Omental fat pad (tissue), 4 donors: Measurements from ENCODE around the gene MPZL1. TPM values are rescaled to one million over a fixed set of nuclear protein-coding genes. Genes with fewer than 3 reads are reported as not detected.

Experiments
- ATAC-seq: fragments of 150-250 bp; one replicate; pipeline ENCODE4 v1.9.1; 2016; ENCODE audit warnings: mild to moderate bottlenecking, moderate library complexity; ENCODE audit not compliant: low FRiP score
- DNase-seq: peaks from one replicate; pipeline ENCODE4 v3.0.0-alpha.2; 2019; ENCODE audit warnings: low spot score
- CTCF ChIP-seq, 3 donors: fragments of 450-650 bp; IDR thresholded peaks; one replicate each; pipeline ENCODE4 v1.5.1; 2016 to 2017; ENCODE audit warnings: antibody characterized with exemption in 3 of 3, mild to moderate bottlenecking in 3 of 3, moderate library complexity in 2 of 3
- total RNA-seq, 4 donors: library from RNA; depleted of rRNA; stranded (reverse); fragments of >200 nt; gene quantifications; one replicate each; pipeline ENCODE4 v1.1.0, GENCODE V29; 2016

Gene MPZL1
- total RNA-seq, 4 donors from 2014 or later: 102 to 116 (median 108) TPM

- no peak for ATAC-seq
- no peak for TF ChIP-seq CTCF (IDR thresholded peaks at IDR 0.05)
- DNase-seq: no peak
Observed at GRCh38 chr1:167701510-167701909, 20.3 kb upstream of the MPZL1 start.

- ATAC-seq (no peak), DNase-seq (no peak)
- TF ChIP-seq CTCF (IDR thresholded peaks at IDR 0.05): no peak
Observed at GRCh38 chr1:167703557-167703956, 18.2 kb upstream of the MPZL1 start.

- DNase-seq: no peak
- ATAC-seq: no peak
- TF ChIP-seq CTCF (IDR thresholded peaks at IDR 0.05): no peak
Observed at GRCh38 chr1:167704715-167705114, 17.1 kb upstream of the MPZL1 start.

- DNase-seq: no peak
- no peak for TF ChIP-seq CTCF (IDR thresholded peaks at IDR 0.05)
- no peak for ATAC-seq
Observed at GRCh38 chr1:167705250-167705649, 16.5 kb upstream of the MPZL1 start.

GRCh38 chr1:167706363-167706762 is 15.4 kb upstream of the MPZL1 start:
- DNase-seq: no peak
- no peak for TF ChIP-seq CTCF (IDR thresholded peaks at IDR 0.05)
- no peak for ATAC-seq

- ATAC-seq (no peak), DNase-seq (no peak)
- no peak for TF ChIP-seq CTCF (IDR thresholded peaks at IDR 0.05)
Observed at GRCh38 chr1:167706931-167707877, 14.6 kb upstream of the MPZL1 start.

- DNase-seq: no peak
- TF ChIP-seq CTCF (IDR thresholded peaks at IDR 0.05): no peak
- no peak for ATAC-seq
Observed at GRCh38 chr1:167707942-167708341, 13.8 kb upstream of the MPZL1 start.
